ENCODE measurements around the gene PDSS1.
A peak's percentile ranks its signal among the peaks of the same experiment; 100 is the strongest.

PDSS1 gene

DNA sequence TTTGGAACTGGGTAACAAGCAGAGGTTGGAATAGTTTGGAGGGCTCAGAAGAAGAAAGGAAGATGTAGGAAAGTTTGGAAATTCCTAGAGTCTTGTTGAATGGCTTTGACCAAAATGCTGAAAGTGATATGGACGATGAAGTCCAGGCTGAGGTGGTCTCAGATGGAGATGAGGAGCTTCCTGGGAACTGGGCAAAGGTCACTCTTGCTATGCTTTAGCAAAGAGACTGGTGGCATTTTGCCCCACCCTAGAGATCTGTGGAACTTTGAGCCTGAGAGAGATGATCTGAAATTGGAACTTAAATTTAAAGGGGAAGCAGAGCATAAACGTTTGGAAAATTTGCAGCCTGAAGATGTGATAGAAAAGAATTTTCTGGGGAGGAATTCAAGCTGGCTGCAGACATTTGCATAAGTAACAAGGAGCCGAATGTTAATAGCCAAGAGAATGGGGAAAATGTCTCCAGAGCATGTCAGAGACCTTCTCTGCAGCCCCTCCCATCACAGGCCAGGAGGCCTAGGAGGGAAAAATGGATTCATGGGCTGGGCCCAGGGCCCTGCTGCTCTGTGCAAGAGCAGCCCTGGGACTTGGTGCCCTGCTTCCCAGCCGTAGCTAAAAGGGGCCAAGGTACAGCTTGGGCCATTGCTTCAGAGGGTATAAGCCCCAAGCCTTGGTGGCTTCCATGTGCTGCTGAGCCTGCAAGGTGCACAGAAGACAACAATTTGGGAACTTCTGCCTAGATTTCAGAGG is 3.6 kb downstream of the PDSS1 start:
- DNase-seq, result no peak

- DNase-seq, result no peak
Observed at GRCh38 chr10:26703096-26703495, 5.6 kb downstream of the PDSS1 start.

DNA sequence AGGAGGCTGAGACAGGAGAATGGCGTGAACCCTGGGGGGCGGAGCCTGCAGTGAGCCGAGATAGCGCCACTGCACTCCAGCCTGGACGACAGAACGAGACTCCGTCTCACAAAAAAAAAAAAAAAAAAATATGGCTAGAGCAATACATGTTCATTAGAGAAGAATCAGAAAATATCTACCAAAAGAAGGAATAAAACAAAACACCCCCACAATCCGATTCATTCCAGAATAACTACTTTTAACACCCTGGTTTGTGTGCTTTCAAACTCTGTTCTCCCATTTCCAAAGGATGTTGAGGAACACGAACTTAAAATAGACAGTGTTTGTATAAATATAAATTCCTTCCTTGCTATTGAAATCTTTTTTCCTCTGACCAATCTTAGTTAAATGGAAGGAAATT is 6.5 kb downstream of the PDSS1 start:
- no peak for DNase-seq

- no peak for DNase-seq
Observed at GRCh38 chr10:26706206-26706605, 8.7 kb downstream of the PDSS1 start.

DNA sequence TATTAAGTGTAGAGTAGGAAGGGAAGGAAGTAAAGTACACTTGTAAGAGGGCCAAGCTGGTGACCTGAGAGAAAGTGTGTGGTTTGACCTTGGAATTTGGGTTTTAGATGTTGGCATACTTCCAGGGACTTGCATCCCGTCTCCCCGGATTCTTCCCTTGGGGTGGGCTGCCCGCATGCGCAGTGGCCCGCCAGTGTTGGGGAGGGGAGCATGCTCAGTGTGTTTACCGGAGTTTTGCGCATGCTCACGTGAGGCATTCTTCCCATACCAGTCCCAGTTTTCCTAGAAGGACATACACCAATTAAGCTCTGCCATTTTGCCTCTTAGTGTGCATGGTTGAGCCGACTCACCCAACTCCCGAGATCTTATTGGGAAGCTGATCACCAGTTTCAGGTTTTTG is 9.4 kb downstream of the PDSS1 start:
- DNase-seq, result no peak

DNA sequence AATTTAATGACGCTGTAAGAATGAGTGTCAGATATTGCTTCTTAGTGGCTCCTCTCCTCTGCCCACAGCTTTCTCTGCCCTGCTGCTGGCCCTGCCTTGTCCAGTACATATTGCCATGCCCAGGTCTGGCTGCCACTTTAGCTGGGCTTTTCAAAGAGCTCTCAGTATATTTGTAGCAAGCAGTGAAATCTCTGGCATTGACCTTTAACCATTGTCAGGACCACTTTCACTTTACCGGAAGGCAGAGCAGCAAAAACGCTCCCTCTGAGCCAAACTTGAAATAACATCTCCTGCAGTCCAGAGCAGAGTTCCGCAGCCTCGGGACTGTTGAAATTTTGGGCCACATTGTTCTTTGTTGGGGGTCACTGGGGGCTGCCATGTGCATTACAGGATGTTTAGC is 13.8 kb downstream of the PDSS1 start:
- no peak for DNase-seq

- DNase-seq, result no peak
Observed at GRCh38 chr10:26714415-26715136, 17.1 kb downstream of the PDSS1 start.

- DNase-seq, result no peak
Observed at GRCh38 chr10:26715137-26715487, 17.6 kb downstream of the PDSS1 start.

DNA sequence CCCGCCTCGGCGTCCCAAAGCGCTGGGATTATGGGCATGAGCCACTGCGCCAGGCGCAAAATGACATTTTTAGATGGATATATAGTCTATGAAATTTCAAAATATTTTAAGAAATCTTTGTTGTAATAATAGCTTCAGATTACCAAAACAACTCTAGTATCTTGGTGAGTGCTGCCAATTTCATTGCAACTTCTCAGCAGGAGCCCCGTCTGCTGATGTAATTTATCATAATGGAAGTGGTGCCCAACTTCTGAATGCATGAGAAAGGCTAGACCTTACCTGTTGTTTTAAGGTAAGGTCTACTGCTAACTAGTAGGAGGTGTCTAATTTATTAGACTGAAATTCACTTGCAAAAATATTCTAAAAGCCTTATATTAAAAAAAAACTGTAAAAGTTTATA is 20.0 kb downstream of the PDSS1 start:
- DNase-seq, result no peak

GRCh38 chr10:26721561-26721960 is 24.1 kb downstream of the PDSS1 start:
- DNase-seq, result no peak

DNA sequence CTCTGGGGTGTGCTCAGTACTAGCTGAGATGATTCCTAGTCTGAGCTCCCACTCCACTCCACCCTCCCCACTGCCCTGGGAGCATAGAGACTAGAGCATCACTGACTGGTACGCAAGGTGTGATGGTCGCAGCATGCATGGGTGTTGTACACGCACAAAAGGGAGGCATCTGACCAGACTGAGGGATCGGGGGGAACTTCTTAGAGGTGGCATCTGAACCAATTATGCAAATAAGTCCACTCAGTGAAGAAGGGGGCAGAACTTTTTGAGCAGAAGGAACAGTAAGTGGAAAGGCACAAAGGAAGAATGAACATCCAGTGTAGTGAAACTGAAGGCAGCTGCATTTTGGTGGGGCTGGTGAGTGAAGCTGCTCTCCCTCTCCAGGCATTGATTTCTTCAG is 25.5 kb downstream of the PDSS1 start:
- no peak for DNase-seq

GRCh38 chr10:26725837-26726727 is 28.6 kb downstream of the PDSS1 start:
- DNase-seq, result peak; percentile 32

DNA sequence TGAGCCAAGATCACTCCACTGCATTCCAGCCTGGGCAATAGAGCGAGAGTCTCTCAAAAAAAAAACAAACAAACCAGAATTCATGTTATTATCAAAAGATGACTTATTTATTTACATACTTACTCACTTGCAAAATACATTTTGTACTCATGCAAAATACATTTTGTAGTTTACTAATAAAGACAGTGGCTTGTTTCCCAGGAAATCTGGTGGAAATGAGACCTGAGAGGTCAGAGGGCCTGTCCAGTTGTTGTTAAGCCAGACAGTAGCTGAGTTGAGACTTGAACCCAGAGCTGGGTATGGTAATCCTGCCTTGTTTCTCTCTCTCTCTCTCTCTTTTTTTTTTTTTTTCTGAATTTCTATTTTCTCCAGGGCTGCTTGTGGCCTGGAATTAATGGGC is 29.5 kb downstream of the PDSS1 start:
- DNase-seq, result no peak

DNA sequence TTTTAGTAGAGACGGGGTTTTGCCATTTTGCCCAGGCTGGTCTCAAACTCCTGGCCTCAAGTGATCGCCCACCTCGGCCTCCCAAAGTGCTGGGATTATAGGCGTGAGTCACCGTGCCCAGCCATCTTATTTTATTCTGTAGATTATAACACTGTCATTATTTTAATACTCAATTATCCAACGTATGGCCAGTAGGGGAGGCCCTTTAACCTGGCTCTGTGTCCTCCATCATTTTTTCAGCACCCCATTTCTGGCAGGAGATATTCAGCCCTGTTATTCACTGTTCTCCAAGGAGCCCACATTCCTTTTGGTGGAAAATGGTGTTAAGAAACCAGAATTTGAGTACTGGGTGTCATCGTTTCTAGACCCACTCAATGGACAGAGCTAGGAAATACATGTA is 31.5 kb downstream of the PDSS1 start:
- DNase-seq, result no peak

GRCh38 chr10:26729395-26729794 is 31.9 kb downstream of the PDSS1 start:
- no peak for DNase-seq

- DNase-seq, result no peak
Observed at GRCh38 chr10:26730552-26730951, 33.1 kb downstream of the PDSS1 start.

GRCh38 chr10:26733750-26734568 is 36.5 kb downstream of the PDSS1 start:
- DNase-seq, result no peak

GRCh38 chr10:26735435-26735834 is 37.9 kb downstream of the PDSS1 start:
- no peak for DNase-seq

DNA sequence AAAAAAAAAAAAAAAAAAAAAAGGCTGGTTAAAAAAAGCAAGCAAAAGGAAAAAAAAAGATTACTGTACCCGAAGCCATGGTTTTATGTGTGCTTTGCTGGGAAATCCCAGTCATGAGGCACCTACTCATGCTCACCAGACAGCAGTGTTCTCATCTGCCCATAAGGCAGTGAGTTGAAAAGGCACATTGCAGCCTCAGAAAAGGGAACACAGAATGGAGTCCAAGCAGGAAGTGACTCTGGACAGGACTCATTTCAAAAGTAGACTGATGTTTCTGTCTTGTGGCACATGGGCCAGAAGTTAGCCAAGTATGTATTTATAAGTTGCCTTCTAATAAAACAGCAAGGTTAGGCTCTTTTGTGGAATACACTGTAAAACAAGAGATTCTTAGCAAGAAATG is 40.2 kb downstream of the PDSS1 start:
- no peak for DNase-seq

DNA sequence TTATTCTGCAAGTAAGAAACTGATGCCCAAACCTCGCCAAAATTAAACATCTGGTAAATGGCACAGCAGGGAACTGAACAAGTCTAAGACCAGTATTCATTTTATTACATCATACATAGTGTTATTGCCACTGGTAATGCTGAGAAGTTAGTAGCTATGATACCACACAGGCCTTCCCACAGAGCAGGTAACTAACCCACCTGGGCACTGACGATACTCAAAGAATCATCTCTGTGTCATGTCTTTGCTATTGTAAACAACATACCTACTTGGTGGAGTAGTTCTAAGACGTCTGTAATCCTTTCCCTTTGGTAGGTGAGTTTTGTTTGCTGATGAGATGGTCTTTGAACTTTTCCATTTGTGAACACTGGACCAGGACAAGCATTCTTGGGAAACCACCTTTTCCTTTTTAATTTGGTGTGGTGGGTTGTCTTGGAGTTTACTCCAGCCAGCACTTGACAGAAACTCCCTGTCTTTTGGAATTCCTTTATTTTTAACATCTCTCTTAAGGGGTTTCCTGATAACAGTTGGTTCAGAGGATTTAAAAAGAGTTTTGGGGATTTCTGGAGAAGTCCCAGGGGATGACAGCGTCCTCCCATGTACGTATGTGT is 40.9 kb downstream of the PDSS1 start:
- no peak for DNase-seq

DNA sequence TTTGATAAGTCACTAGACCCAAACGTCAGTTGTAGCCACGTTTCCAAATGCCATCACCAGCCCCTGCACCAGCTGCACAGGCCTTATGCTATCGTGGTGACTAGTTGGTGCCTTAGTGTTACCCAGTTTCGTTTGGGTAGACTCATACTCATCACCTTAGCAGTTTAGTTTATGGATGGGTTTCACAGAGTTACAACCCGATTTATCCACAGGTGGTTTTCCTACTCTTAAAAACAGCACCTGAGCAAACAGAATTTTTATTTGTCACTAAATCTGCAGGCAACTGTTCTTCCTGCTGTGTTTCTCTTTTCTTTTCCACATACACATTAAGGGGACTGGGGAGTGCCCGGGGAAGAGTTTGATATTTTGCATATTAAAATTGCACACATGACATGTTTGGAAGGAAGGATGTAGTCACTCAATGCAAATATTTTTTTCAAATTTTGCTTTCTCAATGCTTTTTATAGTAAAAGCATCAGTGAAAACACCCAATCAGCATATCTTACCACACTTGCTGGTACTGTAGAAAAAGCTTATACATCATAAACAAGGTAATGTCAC is 41.6 kb downstream of the PDSS1 start:
- no peak for DNase-seq

DNA sequence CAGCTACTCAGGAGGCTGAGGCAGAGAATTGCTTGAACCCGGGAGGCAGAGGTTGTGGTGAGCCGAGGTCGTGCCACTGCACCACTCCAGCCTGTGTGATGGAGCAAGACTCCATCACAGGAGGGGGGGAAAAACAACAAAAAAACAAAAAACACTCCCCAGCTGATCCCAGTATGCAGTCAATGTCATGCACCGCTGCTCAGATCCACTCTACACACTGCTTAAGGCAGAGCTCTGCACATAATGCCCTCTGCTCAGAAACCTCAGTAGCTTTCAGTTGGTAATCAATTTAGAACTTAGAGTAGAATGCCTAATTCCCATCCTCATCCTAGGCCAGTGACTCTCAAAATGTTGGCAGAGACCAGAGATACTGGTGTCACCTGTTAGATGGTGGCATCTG is 43.9 kb downstream of the PDSS1 start:
- DNase-seq, result no peak
